Endothelial cell (in vitro differentiated cells): ENCODE measurements around the gene CKAP2L. TPM values are rescaled to one million over a fixed set of nuclear protein-coding genes. Genes with fewer than 3 reads are reported as not detected.

Experiments used
- DNase-seq: peaks from one replicate; pipeline ENCODE4 v3.0.0; 2021; ENCODE audit warnings: low spot score
- H3K27ac Mint-ChIP-seq: one replicate; pipeline ENCODE4 v1.8.0; 2021; ENCODE audit warnings: mixed read lengths, inconsistent platforms; ENCODE audit not compliant: unreplicated experiment
- H3K27me3 Mint-ChIP-seq: one replicate; pipeline ENCODE4 v1.8.0; 2021; ENCODE audit warnings: mild to moderate bottlenecking, moderate library complexity, mixed read lengths, inconsistent platforms; ENCODE audit not compliant: unreplicated experiment
- H3K36me3 Mint-ChIP-seq: one replicate; pipeline ENCODE4 v1.8.0; 2021; ENCODE audit warnings: mild to moderate bottlenecking, low read depth, mixed read lengths, inconsistent platforms; ENCODE audit not compliant: unreplicated experiment
- H3K4me1 Mint-ChIP-seq: one replicate; pipeline ENCODE4 v1.8.0; 2021; ENCODE audit warnings: mild to moderate bottlenecking, mixed read lengths, inconsistent platforms; ENCODE audit not compliant: unreplicated experiment
- H3K4me3 Mint-ChIP-seq: one replicate; pipeline ENCODE4 v1.8.0; 2021; ENCODE audit warnings: mild to moderate bottlenecking, mixed read lengths, inconsistent platforms; ENCODE audit not compliant: unreplicated experiment
- H3K9me3 Mint-ChIP-seq: one replicate; pipeline ENCODE4 v1.8.0; 2021; ENCODE audit warnings: mixed read lengths, inconsistent platforms; ENCODE audit not compliant: unreplicated experiment
- total RNA-seq: library from RNA; stranded (reverse); fragmentation: NEBNext Ultra II Directional; extraction: Animal tissue kit (Norgen Biotek cat#: 25700); gene quantifications from one replicate; pipeline ENCODE4 v1.2.1, GENCODE V29; 2021; ENCODE audit not compliant: unreplicated experiment
- TF ChIP-seq, protein P1 (sequence below): fragments of 200-600 bp; sonication (generic); IDR thresholded peaks from one replicate; pipeline ENCODE4 v1.5.0; 2021; ENCODE audit warnings: antibody characterized with exemption; ENCODE audit not compliant: unreplicated experiment

Gene CKAP2L
- total RNA-seq, 1 donor from 2014 or later = 5.5 TPM

DNA sequence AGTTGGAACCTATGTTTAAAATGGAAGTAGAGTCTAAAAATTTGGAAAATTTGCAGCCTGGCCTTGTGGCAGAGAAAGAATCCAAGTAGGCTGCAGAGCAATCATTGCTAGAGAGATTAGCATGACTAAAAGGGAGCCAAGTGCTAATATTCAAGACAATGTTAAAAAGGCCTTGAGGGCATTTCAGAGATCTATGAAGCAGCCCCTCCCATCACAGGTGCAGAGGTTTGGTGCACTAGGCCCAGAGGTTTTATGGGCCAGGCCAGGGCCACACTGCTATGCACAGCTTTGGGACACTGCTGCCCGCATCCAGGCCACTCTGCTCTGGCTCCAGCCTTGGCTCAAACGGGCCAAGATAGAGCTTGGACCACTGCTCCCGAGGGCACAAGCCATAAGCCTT, 26.6 kb upstream of the CKAP2L start:
- Mint-ChIP-seq H3K4me1 (peaks cover 4% of the 10 kb centered on the region), H3K4me3 (no peak overlapping the region), H3K36me3 (no peaks in the 10 kb centered on the region), H3K27me3 (no peaks in the 10 kb centered on the region), H3K9me3 (no peaks in the 10 kb centered on the region), H3K27ac (no peak overlapping the region)
- no peak for DNase-seq
- TF ChIP-seq, protein P1, sequence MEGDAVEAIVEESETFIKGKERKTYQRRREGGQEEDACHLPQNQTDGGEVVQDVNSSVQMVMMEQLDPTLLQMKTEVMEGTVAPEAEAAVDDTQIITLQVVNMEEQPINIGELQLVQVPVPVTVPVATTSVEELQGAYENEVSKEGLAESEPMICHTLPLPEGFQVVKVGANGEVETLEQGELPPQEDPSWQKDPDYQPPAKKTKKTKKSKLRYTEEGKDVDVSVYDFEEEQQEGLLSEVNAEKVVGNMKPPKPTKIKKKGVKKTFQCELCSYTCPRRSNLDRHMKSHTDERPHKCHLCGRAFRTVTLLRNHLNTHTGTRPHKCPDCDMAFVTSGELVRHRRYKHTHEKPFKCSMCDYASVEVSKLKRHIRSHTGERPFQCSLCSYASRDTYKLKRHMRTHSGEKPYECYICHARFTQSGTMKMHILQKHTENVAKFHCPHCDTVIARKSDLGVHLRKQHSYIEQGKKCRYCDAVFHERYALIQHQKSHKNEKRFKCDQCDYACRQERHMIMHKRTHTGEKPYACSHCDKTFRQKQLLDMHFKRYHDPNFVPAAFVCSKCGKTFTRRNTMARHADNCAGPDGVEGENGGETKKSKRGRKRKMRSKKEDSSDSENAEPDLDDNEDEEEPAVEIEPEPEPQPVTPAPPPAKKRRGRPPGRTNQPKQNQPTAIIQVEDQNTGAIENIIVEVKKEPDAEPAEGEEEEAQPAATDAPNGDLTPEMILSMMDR = no peak

DNA sequence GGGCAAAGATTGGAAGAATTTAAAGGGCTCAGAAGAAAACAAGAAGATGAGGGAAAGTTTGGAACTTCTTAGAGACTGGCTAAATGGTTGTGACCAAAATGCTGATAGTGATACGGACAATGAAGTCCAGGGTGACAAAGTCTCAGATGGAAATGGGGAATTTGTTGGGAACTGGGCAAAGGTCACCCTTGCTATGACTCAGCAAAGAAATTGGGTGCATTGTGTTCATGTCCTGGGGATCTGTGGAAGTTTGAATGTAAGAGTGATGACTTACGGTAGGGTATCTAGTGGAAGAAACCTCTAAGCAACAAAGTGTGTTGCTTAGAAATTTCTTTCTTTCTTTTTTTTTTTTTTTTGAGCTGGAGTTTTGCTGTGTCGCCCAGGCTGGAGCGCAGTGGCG, 25.9 kb upstream of the CKAP2L start:
- Mint-ChIP-seq H3K9me3 (no peaks in the 10 kb centered on the region), H3K4me1 (peaks cover 4% of the 10 kb centered on the region), H3K27ac (no peak overlapping the region), H3K27me3 (no peaks in the 10 kb centered on the region), H3K36me3 (no peaks in the 10 kb centered on the region), H3K4me3 (no peak overlapping the region)
- no peak for DNase-seq
- TF ChIP-seq, protein P1 = no peak

DNA sequence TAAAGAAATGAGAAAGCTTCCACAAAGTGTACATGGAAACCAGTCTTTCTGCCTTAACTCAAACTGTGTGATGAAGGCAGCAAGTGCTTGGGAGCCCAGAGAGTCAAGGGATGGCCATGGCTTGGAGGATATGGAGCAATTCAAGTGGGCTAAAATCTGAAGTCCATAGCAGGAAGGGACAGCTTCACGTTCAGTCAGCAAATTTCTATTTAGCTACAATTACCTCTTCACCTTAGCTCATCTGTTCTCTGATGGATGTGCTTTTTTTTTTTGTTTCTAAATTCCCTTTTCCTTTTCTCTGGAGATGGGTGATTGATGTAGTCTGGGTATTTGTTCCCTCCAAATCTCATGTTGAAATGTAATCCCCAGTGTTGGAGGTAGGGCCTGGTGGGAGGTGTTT, 24.8 kb upstream of the CKAP2L start:
- H3K4me3 Mint-ChIP-seq = no peak overlapping the region
- peaks cover 8% of the 10 kb centered on the region for H3K4me1 Mint-ChIP-seq
- DNase-seq = no peak
- peaks cover 2% of the 10 kb centered on the region for H3K27me3 Mint-ChIP-seq
- H3K9me3 Mint-ChIP-seq = no peaks in the 10 kb centered on the region
- TF ChIP-seq, protein P1 = no peak
- H3K27ac Mint-ChIP-seq = no peak overlapping the region
- no peaks in the 10 kb centered on the region for H3K36me3 Mint-ChIP-seq

DNA sequence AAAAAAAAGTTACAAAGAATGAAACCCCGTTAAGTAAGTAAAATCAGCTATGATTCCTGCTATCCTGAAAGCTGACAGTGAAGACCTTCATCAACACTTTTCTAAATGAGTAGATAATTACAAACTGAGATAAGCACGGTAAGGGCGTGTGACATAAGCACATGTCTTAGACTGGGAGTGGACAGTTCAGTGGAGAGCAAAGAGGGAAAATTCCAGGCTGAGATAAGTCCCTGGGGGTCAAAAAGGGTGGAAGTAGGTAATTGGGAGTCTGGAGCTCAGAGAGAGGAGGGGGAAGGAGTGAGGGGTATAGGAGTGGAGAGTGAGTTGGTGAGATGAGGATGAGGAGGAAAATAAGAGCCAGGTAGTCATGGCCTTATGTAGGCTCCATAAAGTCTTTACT, 24.2 kb upstream of the CKAP2L start:
- TF ChIP-seq, protein P1 = no peak
- Mint-ChIP-seq H3K9me3 (no peaks in the 10 kb centered on the region), H3K4me1 (peaks cover 11% of the 10 kb centered on the region), H3K36me3 (no peaks in the 10 kb centered on the region), H3K27me3 (peaks cover 2% of the 10 kb centered on the region), H3K27ac (no peak overlapping the region), H3K4me3 (no peak overlapping the region)
- no peak for DNase-seq

DNA sequence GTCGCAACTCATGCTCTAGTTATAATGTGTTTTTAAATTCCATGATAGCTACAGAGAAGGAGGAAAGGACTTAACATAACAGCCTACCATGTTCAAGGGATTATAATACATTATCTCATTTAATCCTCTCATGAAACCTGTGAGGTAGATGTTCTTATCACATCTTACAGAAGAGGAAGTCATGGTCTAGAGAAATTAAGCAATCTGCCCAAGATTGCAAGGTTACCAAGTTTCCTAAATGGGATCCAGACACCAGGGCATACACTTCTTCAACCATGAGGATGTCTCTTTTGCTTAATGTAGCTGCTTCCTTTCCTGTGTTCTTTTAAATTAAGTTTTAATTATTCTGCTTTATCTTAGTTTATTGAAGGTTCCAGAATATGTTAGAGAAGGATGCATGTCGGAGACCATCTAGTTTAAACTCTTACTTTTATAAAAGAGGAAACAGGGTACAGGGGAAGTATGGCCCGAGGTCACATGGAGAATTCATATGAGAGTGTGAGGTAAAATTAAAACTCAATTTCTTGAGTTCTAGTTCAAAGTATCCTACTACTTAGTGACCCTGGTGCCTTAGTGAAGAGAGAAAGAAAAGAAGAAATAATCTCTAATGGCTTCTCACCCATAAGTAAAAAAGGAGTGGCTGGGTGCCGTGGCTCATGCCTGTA, 23.5 kb upstream of the CKAP2L start:
- Mint-ChIP-seq H3K27ac (no peak overlapping the region), H3K4me1 (peaks cover 17% of the 10 kb centered on the region), H3K9me3 (no peaks in the 10 kb centered on the region), H3K36me3 (no peaks in the 10 kb centered on the region), H3K27me3 (peaks cover 2% of the 10 kb centered on the region), H3K4me3 (no peak overlapping the region)
- DNase-seq = no peak
- TF ChIP-seq, protein P1 = no peak
